ENCODE results near the gene CEBPA. TPM values are rescaled to one million over a fixed set of nuclear protein-coding genes. Genes with fewer than 3 reads are reported as not detected.

CEBPA gene
- total and polyA plus RNA-seq, 4 donors = 32.9 to 112 (median 82.7) TPM

DNA sequence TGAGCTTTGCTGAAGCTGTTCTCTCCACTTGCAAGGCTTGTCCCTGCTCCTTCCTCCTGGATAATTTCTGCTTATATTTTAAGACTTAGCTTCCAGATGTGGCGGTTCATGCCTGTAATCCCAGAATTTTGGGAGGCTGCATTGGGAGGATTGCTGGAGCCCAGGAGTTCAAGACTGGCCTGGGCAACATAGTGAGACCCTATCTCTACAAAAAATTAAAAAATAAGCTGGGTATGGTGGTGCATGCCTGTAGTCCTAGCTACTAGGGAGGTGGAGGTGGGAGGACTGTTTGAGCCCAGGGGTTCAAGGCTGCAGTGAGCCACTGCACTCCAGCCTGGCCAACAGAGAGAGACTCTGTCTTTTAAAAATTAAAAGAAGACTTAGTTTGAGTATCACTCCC is 31.6 kb downstream of the CEBPA start:
- no peaks in the 10 kb centered on the region for H3K9me3 ChIP-seq (ENCODE audit: control insufficient read depth in 4 of 4, low read length in 3 of 4)
- TF ChIP-seq JUND (IDR thresholded peaks at IDR 0.05) = no peak
- TF ChIP-seq, protein P1, sequence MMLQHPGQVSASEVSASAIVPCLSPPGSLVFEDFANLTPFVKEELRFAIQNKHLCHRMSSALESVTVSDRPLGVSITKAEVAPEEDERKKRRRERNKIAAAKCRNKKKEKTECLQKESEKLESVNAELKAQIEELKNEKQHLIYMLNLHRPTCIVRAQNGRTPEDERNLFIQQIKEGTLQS (IDR thresholded peaks at IDR 0.05) = no peak
- TF ChIP-seq, protein P2, sequence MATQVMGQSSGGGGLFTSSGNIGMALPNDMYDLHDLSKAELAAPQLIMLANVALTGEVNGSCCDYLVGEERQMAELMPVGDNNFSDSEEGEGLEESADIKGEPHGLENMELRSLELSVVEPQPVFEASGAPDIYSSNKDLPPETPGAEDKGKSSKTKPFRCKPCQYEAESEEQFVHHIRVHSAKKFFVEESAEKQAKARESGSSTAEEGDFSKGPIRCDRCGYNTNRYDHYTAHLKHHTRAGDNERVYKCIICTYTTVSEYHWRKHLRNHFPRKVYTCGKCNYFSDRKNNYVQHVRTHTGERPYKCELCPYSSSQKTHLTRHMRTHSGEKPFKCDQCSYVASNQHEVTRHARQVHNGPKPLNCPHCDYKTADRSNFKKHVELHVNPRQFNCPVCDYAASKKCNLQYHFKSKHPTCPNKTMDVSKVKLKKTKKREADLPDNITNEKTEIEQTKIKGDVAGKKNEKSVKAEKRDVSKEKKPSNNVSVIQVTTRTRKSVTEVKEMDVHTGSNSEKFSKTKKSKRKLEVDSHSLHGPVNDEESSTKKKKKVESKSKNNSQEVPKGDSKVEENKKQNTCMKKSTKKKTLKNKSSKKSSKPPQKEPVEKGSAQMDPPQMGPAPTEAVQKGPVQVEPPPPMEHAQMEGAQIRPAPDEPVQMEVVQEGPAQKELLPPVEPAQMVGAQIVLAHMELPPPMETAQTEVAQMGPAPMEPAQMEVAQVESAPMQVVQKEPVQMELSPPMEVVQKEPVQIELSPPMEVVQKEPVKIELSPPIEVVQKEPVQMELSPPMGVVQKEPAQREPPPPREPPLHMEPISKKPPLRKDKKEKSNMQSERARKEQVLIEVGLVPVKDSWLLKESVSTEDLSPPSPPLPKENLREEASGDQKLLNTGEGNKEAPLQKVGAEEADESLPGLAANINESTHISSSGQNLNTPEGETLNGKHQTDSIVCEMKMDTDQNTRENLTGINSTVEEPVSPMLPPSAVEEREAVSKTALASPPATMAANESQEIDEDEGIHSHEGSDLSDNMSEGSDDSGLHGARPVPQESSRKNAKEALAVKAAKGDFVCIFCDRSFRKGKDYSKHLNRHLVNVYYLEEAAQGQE (IDR thresholded peaks at IDR 0.05) = no peak
- H3K4me1 ChIP-seq (ENCODE audit: control insufficient read depth in 4 of 4, insufficient read depth in 4 of 4, low read length in 3 of 4) = peaks cover 11 to 34% (median 22%) of the 10 kb centered on the region in 4 donors
- no peak overlapping the region for H3K9ac ChIP-seq (ENCODE audit: low read depth in 1 of 2, low read length in 2 of 2)
- H3K27me3 ChIP-seq (ENCODE audit: control insufficient read depth in 4 of 4, insufficient read depth in 4 of 4, low read length in 3 of 4) = no peaks in the 10 kb centered on the region
- no peak for DNase-seq (ENCODE audit: low spot score)
- WGBS = 94% methylated on average over 1 of the region's 1 CpG
- no peak overlapping the region for H3K4me3 ChIP-seq (ENCODE audit: low read depth in 1 of 3, low read length in 3 of 3)
- no peaks in the 10 kb centered on the region for H3K36me3 ChIP-seq (ENCODE audit: control insufficient read depth in 4 of 4, insufficient read depth in 3 of 4, low read depth in 1 of 4, low read length in 3 of 4)
- H3K27ac ChIP-seq (ENCODE audit: low read depth in 1 of 2, low read length in 2 of 2) = no peak overlapping the region

DNA sequence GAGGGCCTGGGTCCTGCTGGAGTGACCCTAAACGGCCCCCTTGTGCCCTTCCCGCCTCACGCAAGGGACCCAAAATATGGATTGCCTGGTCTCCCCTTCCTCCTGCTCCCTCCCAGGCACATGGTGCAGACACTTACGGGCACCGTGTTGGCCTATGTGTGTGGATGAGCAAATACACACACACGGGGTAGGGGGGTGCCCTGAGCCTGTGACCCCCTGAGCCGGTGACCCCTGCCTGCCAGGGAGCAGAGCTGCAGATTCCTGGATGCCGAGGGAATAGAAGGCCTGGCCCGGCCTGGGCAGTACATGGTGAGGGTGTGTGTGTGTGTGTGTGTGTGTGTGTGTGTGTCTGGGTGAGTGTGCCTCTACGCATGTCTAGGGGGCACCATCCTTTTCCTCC is 33.3 kb downstream of the CEBPA start:
- WGBS = 86% methylated on average over 10 of the region's 10 CpGs
- Histone ChIP-seq H3K9me3 (ENCODE audit: control insufficient read depth in 4 of 4, low read length in 3 of 4) (no peaks in the 10 kb centered on the region), H3K9ac (ENCODE audit: low read depth in 1 of 2, low read length in 2 of 2) (no peak overlapping the region), H3K27ac (ENCODE audit: low read depth in 1 of 2, low read length in 2 of 2) (no peak overlapping the region), H3K27me3 (ENCODE audit: control insufficient read depth in 4 of 4, insufficient read depth in 4 of 4, low read length in 3 of 4) (no peaks in the 10 kb centered on the region), H3K4me3 (ENCODE audit: low read depth in 1 of 3, low read length in 3 of 3) (no peak overlapping the region), H3K4me1 (ENCODE audit: control insufficient read depth in 4 of 4, insufficient read depth in 4 of 4, low read length in 3 of 4) (peaks cover 0 to 16% (median 5%) of the 10 kb centered on the region in 4 donors), H3K36me3 (ENCODE audit: control insufficient read depth in 4 of 4, insufficient read depth in 3 of 4, low read depth in 1 of 4, low read length in 3 of 4) (no peaks in the 10 kb centered on the region)
- TF ChIP-seq HNF4A (conservative IDR thresholded peaks at IDR 0.05) (no peak), RAD21 (IDR thresholded peaks at IDR 0.05) (no peak), SP1 (IDR thresholded peaks at IDR 0.05) (no peak), YY1 (IDR thresholded peaks at IDR 0.05) (no peak), JUND (IDR thresholded peaks at IDR 0.05) (no peak), EGR1 (IDR thresholded peaks at IDR 0.05; ENCODE audit: low read depth in 2 of 2) (no peak), NR2F2 (IDR thresholded peaks at IDR 0.05) (no peak), FOXA2 (IDR thresholded peaks at IDR 0.05) (no peak), RXRA (IDR thresholded peaks at IDR 0.05) (no peak), HNF4G (IDR thresholded peaks at IDR 0.05) (no peak), TAF1 (conservative IDR thresholded peaks at IDR 0.05) (no peak)
- TF ChIP-seq, protein P3, sequence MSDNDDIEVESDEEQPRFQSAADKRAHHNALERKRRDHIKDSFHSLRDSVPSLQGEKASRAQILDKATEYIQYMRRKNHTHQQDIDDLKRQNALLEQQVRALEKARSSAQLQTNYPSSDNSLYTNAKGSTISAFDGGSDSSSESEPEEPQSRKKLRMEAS (IDR thresholded peaks at IDR 0.05) = no peak
- TF ChIP-seq, protein P4, sequence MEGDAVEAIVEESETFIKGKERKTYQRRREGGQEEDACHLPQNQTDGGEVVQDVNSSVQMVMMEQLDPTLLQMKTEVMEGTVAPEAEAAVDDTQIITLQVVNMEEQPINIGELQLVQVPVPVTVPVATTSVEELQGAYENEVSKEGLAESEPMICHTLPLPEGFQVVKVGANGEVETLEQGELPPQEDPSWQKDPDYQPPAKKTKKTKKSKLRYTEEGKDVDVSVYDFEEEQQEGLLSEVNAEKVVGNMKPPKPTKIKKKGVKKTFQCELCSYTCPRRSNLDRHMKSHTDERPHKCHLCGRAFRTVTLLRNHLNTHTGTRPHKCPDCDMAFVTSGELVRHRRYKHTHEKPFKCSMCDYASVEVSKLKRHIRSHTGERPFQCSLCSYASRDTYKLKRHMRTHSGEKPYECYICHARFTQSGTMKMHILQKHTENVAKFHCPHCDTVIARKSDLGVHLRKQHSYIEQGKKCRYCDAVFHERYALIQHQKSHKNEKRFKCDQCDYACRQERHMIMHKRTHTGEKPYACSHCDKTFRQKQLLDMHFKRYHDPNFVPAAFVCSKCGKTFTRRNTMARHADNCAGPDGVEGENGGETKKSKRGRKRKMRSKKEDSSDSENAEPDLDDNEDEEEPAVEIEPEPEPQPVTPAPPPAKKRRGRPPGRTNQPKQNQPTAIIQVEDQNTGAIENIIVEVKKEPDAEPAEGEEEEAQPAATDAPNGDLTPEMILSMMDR (IDR thresholded peaks at IDR 0.05; ENCODE audit: low read depth, low read length, missing input control) = no peak
- TF ChIP-seq, protein P2 (IDR thresholded peaks at IDR 0.05) = no peak
- TF ChIP-seq, protein P1 (IDR thresholded peaks at IDR 0.05) = no peak
- no peak for DNase-seq (ENCODE audit: low spot score)

Data from liver (tissue), 9 donors.